Hepatocyte (in vitro differentiated cells): Measurements from ENCODE around the gene DNAH6.

Experiments used
- CTCF ChIP-seq: fragments of 200-600 bp; sonication (generic); IDR thresholded peaks from 2 replicates; pipeline ENCODE4 v1.5.1; 2016; ENCODE audit warnings: antibody characterized with exemption, mild to moderate bottlenecking; ENCODE audit not compliant: poor library complexity
- EZH2 ChIP-seq: fragments of 200-600 bp; sonication (generic); IDR thresholded peaks from 2 replicates; pipeline ENCODE4 v1.6.1; 2016; ENCODE audit warnings: antibody characterized with exemption, mild to moderate bottlenecking, borderline replicate concordance

GRCh38 chr2:84649487-84650142, 133.3 kb downstream of the DNAH6 start:
- no peak for TF ChIP-seq CTCF
- no peak for TF ChIP-seq EZH2
